Hematopoietic multipotent progenitor cell (in vitro differentiated cells): ENCODE data around the gene FAM76B. TPM values are rescaled to one million over a fixed set of nuclear protein-coding genes. Genes with fewer than 3 reads are reported as not detected.
"Not testable (repeated sequence)": the region's sequence is repeated elsewhere in the genome, so short reads cannot be mapped to it uniquely, and the experiment has no call there.

ENCODE experiments used
- DNase-seq, 3 donors: peaks; one replicate each; pipeline ENCODE4 v3.0.0-alpha.2; 2011 to 2015; ENCODE audit warnings: low read depth in 2 of 3, low spot score in 2 of 3
- total RNA-seq: library from RNA; depleted of rRNA; stranded (reverse); fragments of >200 nt; gene quantifications from one replicate; pipeline ENCODE4 v1.2.3, GENCODE V29; 2012

Gene FAM76B
- total RNA-seq, result 19.9 TPM

DNA sequence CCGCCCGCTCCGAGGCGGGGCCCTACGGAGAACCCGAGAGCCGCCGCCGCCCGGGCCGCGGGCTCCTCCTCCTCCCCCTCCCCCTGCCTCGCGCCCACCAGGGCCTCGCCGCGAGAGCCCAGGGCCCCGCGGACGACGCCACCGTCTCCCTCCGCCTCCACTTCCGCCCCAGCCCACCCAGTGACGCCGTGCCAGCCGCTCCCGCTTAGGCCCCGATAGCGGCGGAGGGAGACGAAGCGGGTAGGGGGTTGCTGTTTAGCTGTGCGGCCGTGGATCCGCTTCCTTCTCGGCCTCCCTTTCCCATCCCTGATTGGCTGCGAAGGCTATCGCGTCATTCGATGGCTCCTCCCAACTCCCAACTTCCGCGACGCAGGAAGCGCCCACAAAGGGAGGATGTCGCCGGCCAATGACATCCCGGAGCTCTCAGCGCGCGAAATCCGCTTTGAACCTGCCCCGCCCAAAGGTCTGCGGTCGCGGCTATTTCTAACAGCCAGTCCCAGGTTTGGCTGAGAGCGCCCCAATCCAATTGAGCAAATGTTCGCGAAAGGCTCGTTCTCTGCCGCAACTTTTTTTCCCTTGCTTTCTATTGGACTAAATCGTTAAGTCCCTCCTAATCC is at the start of gene FAM76B:
FAM76B (minus strand) TSS at position 277 of the 617 bp plus-strand sequence. CDS start 304 bp downstream, outside the sequence.
- DNase-seq, result peak; percentile 97 to 100 (median 100)

DNA sequence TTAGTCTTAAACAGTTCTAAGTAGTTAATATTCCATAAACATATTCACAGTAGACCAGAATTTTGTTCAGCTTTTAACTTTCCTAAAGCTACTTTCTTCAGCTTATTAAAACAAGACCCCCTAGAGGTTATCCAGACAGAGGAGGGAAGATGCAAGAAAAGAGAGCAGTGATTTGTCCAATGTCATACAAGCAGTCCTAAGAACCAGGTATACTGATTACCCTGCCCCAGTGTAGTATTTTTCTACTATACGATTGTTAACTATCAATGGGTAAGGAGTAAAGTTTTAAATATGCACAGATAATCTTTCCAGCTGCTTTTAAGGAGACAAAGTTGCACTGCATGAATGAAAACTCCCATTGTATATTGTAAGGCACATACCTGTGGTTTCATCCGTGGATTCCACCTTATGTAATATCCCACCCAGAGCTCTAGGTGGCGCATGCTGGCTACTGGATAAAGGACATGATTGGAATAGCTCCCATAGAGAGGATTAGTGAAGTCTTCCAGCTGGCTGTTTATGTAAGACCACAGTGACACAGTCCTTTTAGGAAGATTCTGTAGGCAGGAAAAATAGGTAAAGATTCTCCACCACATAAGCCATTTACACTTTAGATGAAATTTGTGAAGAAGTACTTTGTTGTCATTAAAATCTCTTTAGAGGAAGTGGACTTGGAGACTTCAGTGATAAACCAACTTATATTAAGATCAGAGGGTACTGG is 46.3 kb upstream of the FAM76B start:
- DNase-seq, result peak; percentile 32 to 78 (median 50)

GRCh38 chr11:95835351-95835750 is 45.8 kb upstream of the FAM76B start:
- DNase-seq, result no peak

- no peak for DNase-seq
Observed at GRCh38 chr11:95833378-95833777, 43.8 kb upstream of the FAM76B start.

DNA sequence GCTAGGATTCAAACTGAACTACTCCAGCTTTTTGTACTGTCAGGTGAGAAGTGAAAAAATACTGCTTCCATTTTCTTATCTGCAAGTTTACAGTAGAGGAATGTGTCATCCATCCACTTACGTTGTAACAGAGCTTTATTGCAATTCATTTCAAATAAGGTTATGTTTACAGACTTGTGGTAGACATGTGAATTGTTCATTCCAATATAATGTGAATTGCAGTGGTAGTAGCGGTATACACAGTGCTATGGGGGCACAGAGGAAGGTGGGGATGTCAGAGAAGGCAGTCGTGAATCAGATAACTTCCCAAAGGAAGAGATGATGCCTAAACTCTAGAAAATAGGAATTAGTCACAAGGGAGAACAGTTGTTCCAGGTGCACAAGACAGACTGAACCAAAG is 43.2 kb upstream of the FAM76B start:
- DNase-seq, result no peak

DNA sequence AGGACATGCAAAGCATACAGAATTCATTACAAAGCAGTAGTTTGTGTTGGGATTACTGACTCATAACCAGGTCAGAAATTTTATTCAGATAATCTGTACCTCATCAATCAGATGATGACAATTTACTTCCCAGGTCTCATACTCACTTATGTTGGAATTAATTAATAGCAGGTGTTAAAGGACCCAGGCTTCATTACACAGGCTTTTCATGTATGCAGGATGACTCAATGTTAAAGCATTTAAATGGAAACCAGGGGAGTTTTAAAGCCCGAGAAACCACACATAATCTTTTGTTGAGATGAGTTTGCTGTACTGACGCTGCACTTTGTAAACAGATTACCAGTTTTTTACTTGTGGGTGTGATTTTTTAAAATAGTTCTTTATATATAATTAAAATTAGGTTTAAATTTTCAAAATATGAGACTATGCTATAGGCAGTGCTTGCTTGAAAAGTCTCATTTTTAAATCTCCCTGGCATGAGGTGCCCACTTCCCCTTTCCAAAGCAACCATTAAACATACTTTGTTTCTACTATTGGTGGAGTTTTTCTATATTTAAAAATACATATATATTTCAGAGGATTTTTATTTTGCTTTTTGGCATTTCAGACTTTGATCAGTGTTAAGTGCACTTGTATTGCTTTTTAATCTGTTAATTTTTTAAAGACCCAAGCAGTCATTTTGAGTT is 41.8 kb upstream of the FAM76B start:
- peak in 1 of 3 donors; percentile 8 for DNase-seq

DNA sequence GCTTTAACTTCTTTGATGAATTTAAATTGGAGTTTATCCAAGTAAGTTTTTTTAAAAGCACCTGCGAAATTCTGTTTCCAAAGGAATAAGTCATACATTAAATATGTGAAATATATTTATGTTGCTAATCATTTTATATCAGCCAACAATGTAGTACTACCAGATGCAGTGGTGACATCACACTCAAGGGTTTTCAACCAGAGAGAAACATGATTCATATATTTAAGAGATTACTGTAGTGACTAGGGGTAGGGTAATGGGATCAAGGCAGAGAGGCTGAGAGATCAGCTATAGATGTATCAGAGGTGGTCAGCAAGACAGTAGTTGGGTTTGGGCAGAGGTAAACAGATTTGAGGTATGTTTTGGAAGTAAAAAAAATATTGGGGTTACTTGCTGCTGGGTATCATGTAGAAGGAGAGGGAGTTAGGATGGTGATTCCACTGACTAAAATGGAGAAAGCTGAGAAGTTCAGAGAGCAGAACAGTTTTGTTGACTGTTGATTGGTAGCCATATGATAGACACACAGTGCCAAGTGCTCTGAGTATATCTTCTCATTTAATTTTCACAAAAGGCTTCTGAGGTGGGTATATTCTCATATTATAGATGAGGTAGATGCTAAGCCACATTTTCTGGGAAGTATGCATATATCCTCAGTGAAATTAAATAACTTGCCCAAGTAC is 40.1 kb upstream of the FAM76B start:
- no peak for DNase-seq

GRCh38 chr11:95827696-95828095 is 38.1 kb upstream of the FAM76B start:
- DNase-seq, result no peak

GRCh38 chr11:95821640-95822039 is 32.1 kb upstream of the FAM76B start:
- no peak for DNase-seq

- DNase-seq, result peak in 1 of 3 donors; percentile 3
Observed at GRCh38 chr11:95816037-95816436, 26.5 kb upstream of the FAM76B start.

GRCh38 chr11:95811052-95811451 is 21.5 kb upstream of the FAM76B start:
- not testable (repeated sequence) for DNase-seq

- DNase-seq, result not testable (repeated sequence)
Observed at GRCh38 chr11:95806464-95806863, 16.9 kb upstream of the FAM76B start.

- no peak for DNase-seq
Observed at GRCh38 chr11:95805869-95806268, 16.3 kb upstream of the FAM76B start.

DNA sequence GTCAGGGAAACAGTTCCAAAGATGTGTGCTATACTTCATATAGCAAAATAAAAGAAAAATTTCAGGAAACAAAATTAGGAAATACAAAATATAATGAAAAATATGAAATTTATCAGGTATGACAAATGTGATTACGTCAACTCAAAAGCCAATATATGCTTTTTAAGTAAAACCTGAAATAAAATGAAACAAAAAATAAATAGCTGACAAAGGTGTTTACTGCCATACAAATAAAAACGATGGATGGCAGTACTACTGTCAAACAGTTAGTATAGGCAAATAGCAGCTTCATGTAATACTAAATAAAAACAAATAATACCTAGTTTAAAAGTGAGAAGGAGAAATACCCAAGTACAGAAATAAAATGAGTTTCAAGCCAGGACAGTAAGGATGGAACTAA is 14.4 kb upstream of the FAM76B start:
- no peak for DNase-seq

- DNase-seq, result no peak
Observed at GRCh38 chr11:95802806-95803205, 13.2 kb upstream of the FAM76B start.

GRCh38 chr11:95800438-95800837 is 10.9 kb upstream of the FAM76B start:
- no peak for DNase-seq

DNA sequence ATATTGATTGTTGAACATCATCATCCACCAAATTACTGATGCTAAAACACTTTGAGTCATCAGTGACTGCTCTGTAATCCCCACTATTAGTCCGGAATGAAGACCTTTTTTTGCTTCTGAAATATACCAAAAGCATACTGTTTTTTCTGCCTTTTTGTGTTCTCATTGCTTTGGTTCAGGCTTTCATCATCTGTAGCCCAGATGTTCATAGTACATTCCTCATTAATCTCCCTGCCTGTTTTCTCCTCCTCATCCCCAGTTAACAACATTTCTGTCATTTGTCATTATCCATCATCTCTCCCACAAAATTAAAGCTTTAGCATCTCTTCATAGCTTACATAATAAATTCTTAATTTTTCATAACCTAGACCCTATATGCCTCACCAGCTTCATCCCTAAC is 10.0 kb upstream of the FAM76B start:
- no peak for DNase-seq

DNA sequence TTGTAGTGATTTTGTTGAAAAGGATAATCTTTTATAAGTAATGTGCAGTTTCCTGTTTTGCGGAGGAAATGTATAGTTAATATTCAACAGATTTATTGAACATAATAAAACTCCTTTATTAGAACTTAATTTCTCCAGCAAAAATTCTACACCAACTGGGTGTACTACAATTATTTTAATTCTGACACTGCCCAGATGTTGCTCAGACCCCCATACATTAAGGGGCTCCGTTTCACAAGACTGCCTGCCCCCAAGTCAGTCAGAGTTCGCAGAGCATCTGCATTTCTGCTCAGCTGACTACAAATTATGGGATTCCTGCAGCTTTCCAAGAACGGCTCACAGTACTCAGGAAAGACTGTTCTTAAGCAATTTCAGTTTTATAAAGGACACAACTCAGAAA is 6.9 kb upstream of the FAM76B start:
- no peak for DNase-seq

GRCh38 chr11:95795627-95796295 is 6.2 kb upstream of the FAM76B start:
- no peak for DNase-seq

DNA sequence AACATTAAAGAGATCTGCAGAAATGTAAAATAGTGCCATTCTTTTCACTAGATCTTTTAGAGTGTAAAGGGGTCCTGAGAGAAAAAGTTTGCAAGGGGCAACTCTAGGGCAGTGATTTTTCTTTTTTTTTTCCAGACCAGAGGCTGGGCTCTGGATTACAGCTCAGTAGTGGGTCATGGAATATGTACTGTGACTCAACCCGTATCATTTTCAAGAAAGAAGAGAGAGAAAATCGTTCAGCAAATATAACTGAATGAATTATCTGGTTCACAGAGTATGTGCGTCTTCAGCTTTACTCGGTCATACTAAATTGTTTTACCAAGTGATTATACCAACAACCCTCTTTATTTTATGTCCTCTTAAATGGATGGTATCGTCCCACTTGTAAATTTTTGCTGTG is 4.5 kb upstream of the FAM76B start:
- DNase-seq, result no peak

DNA sequence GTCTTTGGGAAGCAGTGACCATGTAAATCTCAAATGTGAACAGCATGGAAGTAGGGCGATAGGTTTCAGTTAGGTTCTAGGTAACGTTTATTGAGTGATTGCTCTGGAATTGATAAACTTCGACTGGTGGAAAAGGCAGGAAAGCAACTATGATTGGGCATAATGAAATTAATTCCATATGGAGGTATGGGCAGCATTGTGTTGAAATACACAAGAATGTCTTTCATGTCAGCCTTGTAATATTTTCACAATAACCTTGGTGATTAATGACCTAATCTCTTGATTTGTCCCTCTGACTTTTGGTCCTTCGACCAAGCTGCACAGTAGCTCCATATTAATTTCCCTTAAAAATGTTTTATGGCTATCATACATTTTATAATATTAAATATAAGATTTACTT is 3.5 kb upstream of the FAM76B start:
- DNase-seq, result no peak
